HepG2 (cell line): Measurements from ENCODE around the gene SLC26A2. TPM values are rescaled to one million over a fixed set of nuclear protein-coding genes. Genes with fewer than 3 reads are reported as not detected.

ENCODE experiments used
- KDM2A ChIP-seq: sonication (generic); formaldehyde crosslinking; IDR thresholded peaks from 2 replicates; pipeline ENCODE4 v1.4.0; 2020; ENCODE audit warnings: low read depth, missing genetic modification reagents, borderline replicate concordance
- MTF2 ChIP-seq: sonication (generic); formaldehyde crosslinking; IDR thresholded peaks from 2 replicates; pipeline ENCODE4 v1.5.0; 2020; ENCODE audit warnings: missing genetic modification reagents, borderline replicate concordance
- POLR2G ChIP-seq: fragments of 200-400 bp; formaldehyde crosslinking; IDR thresholded peaks from 2 replicates; pipeline ENCODE4 v1.6.1; 2018; ENCODE audit warnings: mild to moderate bottlenecking, low read depth, low read length, moderate library complexity
- RXRA ChIP-seq: sonication (generic); formaldehyde crosslinking; IDR thresholded peaks from 2 replicates; pipeline ENCODE4 v1.5.1; 2020; ENCODE audit warnings: missing genetic modification reagents
- ZNF124 ChIP-seq: sonication (generic); formaldehyde crosslinking; IDR thresholded peaks from 2 replicates; pipeline ENCODE4 v1.4.0; 2020; ENCODE audit warnings: missing genetic modification reagents
- ZNF546 ChIP-seq: sonication (generic); formaldehyde crosslinking; conservative IDR thresholded peaks from 2 replicates; pipeline ENCODE4 v1.8.1; 2023; ENCODE audit warnings: mild to moderate bottlenecking, missing genetic modification reagents
- polyA plus RNA-seq, 8 experiments: library from polyadenylated mRNA; depleted of rRNA in 3 of 8; stranded (reverse) in 7 of 8; unstranded in 1 of 8; fragments of >200 nt; fragmentation: Illumina TruSeq in 4 of 8; extraction: Trizol in 4 of 8; gene quantifications; 2 replicates each; pipeline versions ENCODE4 v1.2.1 to v1.2.3, GENCODE V29; 2011 to 2016; ENCODE audit warnings: low read depth in 4 of 8, missing spikeins in 1 of 8, mixed read lengths in 1 of 8; ENCODE audit not compliant: insufficient read depth in 1 of 8
- total RNA-seq, 5 experiments: library from RNA; depleted of rRNA; stranded (reverse); fragments of >200 nt; fragmentation: Illumina TruSeq; extraction: Trizol; gene quantifications; 2 replicates each; pipeline ENCODE4 v1.2.3, GENCODE V29; 2016; ENCODE audit warnings: low read depth in 1 of 5
- TF ChIP-seq, protein P1 (sequence below): sonication (generic); formaldehyde crosslinking; IDR thresholded peaks from 2 replicates; pipeline ENCODE4 v1.4.0; 2020; ENCODE audit warnings: missing genetic modification reagents
- TF ChIP-seq, protein P2 (sequence below): sonication (generic); formaldehyde crosslinking; IDR thresholded peaks from 2 replicates; pipeline ENCODE4 v1.4.0; 2020; ENCODE audit warnings: mild to moderate bottlenecking, missing genetic modification reagents
- TF ChIP-seq, protein P3 (sequence below): sonication (generic); formaldehyde crosslinking; IDR thresholded peaks from 2 replicates; pipeline ENCODE4 v1.5.0; 2020; ENCODE audit warnings: missing genetic modification reagents, mild to moderate bottlenecking, borderline replicate concordance
- TF ChIP-seq, protein P4 (sequence below): sonication (generic); formaldehyde crosslinking; IDR thresholded peaks from 2 replicates; pipeline ENCODE4 v1.9.0; 2021; ENCODE audit warnings: mild to moderate bottlenecking, missing genetic modification reagents
- TF ChIP-seq, protein P5 (sequence below): fragments of 450-650 bp; IDR thresholded peaks from 2 replicates; pipeline ENCODE4 v1.6.1; 2017; ENCODE audit warnings: mild to moderate bottlenecking
- TF ChIP-seq, protein P6 (sequence below): sonication (generic); formaldehyde crosslinking; IDR thresholded peaks from 2 replicates; pipeline ENCODE4 v1.5.0; 2020; ENCODE audit warnings: missing genetic modification reagents

The SLC26A2 gene
- total and polyA plus RNA-seq, 2 of the 13 experiments (the other 11 are each of a cell fraction or from before 2014, with no cell fraction given): 2.2 to 7.9 TPM

DNA sequence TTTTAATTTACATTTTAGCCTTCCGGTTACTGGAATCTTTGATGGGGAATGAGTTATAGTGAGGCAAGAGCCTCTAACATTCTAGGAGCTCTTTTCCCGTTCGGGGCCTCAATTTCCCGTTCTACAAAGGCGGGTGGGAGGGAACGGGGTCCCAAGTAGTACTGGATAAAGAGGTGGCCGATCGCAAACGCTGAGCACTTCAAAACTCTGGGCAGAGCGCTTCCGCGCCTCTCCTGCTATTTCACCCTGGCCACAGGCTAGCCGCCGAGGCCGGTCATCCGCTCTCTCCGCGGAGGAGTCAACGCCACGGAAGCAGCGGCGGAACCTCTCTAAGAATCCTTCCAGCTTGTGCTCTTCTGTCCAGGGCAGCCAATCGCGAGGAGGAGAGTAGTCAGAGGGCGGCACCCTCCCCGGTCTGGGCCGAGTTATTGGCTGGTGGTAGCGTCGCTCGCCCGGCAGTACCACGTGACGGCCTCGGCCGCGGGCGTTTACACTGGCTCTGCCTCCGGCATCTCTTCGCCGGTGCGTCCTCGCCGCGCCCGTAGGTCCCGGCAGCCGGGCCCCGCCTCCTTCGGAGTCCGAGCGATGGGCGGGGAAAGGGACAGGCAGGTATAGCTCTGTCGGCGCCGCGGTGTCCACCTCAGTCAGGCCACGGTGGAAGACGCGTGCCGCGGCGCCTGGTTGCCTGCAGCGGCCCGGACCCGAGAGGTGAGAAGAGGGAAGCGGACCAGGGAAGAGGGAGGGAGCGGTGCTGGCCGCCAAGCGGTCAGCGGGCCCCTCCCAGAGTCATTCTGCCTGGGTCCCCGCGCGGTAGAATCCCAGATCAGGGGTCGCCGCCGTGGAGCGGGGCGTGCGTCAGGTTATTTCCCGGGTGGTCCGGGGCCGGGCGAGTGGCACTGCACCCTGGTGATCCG, at the start of gene SLC26A2 (continued):
- TF ChIP-seq, protein P1, sequence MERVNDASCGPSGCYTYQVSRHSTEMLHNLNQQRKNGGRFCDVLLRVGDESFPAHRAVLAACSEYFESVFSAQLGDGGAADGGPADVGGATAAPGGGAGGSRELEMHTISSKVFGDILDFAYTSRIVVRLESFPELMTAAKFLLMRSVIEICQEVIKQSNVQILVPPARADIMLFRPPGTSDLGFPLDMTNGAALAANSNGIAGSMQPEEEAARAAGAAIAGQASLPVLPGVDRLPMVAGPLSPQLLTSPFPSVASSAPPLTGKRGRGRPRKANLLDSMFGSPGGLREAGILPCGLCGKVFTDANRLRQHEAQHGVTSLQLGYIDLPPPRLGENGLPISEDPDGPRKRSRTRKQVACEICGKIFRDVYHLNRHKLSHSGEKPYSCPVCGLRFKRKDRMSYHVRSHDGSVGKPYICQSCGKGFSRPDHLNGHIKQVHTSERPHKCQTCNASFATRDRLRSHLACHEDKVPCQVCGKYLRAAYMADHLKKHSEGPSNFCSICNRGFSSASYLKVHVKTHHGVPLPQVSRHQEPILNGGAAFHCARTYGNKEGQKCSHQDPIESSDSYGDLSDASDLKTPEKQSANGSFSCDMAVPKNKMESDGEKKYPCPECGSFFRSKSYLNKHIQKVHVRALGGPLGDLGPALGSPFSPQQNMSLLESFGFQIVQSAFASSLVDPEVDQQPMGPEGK (CRISPR knock-in tag): 0 out of 2 replicates have a peak, but pooled peaks have one; percentile 24
- TF ChIP-seq ZNF124 (CRISPR knock-in tag) (0 out of 2 replicates have a peak, but pooled peaks have one; percentile 45), POLR2G (peak; percentile 96), RXRA (CRISPR knock-in tag) (no peak; the same call in 1 of the 2 replicates), MTF2 (CRISPR knock-in tag) (no peak), ZNF546 (CRISPR knock-in tag) (no peak), KDM2A (CRISPR knock-in tag) (peak; percentile 85)
- TF ChIP-seq, protein P2, sequence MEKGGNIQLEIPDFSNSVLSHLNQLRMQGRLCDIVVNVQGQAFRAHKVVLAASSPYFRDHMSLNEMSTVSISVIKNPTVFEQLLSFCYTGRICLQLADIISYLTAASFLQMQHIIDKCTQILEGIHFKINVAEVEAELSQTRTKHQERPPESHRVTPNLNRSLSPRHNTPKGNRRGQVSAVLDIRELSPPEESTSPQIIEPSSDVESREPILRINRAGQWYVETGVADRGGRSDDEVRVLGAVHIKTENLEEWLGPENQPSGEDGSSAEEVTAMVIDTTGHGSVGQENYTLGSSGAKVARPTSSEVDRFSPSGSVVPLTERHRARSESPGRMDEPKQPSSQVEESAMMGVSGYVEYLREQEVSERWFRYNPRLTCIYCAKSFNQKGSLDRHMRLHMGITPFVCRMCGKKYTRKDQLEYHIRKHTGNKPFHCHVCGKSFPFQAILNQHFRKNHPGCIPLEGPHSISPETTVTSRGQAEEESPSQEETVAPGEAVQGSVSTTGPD (CRISPR knock-in tag): no peak
- TF ChIP-seq, protein P3, sequence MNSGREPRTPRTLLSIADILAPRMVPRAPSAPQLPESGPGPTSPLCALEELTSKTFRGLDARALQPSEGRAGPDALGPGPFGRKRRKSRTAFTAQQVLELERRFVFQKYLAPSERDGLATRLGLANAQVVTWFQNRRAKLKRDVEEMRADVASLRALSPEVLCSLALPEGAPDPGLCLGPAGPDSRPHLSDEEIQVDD (CRISPR knock-in tag): no peak
- TF ChIP-seq, protein P4, sequence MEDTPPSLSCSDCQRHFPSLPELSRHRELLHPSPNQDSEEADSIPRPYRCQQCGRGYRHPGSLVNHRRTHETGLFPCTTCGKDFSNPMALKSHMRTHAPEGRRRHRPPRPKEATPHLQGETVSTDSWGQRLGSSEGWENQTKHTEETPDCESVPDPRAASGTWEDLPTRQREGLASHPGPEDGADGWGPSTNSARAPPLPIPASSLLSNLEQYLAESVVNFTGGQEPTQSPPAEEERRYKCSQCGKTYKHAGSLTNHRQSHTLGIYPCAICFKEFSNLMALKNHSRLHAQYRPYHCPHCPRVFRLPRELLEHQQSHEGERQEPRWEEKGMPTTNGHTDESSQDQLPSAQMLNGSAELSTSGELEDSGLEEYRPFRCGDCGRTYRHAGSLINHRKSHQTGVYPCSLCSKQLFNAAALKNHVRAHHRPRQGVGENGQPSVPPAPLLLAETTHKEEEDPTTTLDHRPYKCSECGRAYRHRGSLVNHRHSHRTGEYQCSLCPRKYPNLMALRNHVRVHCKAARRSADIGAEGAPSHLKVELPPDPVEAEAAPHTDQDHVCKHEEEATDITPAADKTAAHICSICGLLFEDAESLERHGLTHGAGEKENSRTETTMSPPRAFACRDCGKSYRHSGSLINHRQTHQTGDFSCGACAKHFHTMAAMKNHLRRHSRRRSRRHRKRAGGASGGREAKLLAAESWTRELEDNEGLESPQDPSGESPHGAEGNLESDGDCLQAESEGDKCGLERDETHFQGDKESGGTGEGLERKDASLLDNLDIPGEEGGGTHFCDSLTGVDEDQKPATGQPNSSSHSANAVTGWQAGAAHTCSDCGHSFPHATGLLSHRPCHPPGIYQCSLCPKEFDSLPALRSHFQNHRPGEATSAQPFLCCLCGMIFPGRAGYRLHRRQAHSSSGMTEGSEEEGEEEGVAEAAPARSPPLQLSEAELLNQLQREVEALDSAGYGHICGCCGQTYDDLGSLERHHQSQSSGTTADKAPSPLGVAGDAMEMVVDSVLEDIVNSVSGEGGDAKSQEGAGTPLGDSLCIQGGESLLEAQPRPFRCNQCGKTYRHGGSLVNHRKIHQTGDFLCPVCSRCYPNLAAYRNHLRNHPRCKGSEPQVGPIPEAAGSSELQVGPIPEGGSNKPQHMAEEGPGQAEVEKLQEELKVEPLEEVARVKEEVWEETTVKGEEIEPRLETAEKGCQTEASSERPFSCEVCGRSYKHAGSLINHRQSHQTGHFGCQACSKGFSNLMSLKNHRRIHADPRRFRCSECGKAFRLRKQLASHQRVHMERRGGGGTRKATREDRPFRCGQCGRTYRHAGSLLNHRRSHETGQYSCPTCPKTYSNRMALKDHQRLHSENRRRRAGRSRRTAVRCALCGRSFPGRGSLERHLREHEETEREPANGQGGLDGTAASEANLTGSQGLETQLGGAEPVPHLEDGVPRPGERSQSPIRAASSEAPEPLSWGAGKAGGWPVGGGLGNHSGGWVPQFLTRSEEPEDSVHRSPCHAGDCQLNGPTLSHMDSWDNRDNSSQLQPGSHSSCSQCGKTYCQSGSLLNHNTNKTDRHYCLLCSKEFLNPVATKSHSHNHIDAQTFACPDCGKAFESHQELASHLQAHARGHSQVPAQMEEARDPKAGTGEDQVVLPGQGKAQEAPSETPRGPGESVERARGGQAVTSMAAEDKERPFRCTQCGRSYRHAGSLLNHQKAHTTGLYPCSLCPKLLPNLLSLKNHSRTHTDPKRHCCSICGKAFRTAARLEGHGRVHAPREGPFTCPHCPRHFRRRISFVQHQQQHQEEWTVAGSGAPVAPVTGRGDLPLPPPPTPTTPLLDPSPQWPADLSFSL (CRISPR knock-in tag): no peak
- TF ChIP-seq, protein P5, sequence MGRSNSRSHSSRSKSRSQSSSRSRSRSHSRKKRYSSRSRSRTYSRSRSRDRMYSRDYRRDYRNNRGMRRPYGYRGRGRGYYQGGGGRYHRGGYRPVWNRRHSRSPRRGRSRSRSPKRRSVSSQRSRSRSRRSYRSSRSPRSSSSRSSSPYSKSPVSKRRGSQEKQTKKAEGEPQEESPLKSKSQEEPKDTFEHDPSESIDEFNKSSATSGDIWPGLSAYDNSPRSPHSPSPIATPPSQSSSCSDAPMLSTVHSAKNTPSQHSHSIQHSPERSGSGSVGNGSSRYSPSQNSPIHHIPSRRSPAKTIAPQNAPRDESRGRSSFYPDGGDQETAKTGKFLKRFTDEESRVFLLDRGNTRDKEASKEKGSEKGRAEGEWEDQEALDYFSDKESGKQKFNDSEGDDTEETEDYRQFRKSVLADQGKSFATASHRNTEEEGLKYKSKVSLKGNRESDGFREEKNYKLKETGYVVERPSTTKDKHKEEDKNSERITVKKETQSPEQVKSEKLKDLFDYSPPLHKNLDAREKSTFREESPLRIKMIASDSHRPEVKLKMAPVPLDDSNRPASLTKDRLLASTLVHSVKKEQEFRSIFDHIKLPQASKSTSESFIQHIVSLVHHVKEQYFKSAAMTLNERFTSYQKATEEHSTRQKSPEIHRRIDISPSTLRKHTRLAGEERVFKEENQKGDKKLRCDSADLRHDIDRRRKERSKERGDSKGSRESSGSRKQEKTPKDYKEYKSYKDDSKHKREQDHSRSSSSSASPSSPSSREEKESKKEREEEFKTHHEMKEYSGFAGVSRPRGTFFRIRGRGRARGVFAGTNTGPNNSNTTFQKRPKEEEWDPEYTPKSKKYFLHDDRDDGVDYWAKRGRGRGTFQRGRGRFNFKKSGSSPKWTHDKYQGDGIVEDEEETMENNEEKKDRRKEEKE: no peak
- TF ChIP-seq, protein P6, sequence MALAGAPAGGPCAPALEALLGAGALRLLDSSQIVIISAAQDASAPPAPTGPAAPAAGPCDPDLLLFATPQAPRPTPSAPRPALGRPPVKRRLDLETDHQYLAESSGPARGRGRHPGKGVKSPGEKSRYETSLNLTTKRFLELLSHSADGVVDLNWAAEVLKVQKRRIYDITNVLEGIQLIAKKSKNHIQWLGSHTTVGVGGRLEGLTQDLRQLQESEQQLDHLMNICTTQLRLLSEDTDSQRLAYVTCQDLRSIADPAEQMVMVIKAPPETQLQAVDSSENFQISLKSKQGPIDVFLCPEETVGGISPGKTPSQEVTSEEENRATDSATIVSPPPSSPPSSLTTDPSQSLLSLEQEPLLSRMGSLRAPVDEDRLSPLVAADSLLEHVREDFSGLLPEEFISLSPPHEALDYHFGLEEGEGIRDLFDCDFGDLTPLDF (CRISPR knock-in tag): peak; percentile 61; the same call in 1 of the 2 replicates
